ENCODE data around the gene DRAP1. TPM values are rescaled to one million over a fixed set of nuclear protein-coding genes. Genes with fewer than 3 reads are reported as not detected.

Gene DRAP1
- total RNA-seq, 1 experiment from 2014 or later, result 114 TPM

DNA sequence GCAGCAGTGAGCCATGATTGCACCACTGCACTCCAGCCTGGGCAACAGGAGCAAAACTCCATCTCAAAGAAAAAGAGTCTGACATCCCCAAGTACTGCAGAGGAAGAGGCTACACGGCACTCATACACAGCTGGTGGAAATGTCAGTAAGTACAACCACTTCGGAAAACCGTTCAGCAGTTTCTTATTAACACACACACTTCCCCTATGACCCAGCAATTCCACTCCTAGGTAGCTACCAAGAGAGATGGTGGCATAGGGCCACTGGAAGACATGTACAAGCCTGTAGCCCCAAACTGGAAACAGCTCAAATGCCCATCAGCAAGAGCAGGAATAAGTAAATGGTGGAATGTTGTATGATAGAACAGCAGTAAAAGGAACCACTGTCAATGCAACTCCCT, 3.3 kb downstream of the DRAP1 start (continued):
- TF ChIP-seq, protein P1, sequence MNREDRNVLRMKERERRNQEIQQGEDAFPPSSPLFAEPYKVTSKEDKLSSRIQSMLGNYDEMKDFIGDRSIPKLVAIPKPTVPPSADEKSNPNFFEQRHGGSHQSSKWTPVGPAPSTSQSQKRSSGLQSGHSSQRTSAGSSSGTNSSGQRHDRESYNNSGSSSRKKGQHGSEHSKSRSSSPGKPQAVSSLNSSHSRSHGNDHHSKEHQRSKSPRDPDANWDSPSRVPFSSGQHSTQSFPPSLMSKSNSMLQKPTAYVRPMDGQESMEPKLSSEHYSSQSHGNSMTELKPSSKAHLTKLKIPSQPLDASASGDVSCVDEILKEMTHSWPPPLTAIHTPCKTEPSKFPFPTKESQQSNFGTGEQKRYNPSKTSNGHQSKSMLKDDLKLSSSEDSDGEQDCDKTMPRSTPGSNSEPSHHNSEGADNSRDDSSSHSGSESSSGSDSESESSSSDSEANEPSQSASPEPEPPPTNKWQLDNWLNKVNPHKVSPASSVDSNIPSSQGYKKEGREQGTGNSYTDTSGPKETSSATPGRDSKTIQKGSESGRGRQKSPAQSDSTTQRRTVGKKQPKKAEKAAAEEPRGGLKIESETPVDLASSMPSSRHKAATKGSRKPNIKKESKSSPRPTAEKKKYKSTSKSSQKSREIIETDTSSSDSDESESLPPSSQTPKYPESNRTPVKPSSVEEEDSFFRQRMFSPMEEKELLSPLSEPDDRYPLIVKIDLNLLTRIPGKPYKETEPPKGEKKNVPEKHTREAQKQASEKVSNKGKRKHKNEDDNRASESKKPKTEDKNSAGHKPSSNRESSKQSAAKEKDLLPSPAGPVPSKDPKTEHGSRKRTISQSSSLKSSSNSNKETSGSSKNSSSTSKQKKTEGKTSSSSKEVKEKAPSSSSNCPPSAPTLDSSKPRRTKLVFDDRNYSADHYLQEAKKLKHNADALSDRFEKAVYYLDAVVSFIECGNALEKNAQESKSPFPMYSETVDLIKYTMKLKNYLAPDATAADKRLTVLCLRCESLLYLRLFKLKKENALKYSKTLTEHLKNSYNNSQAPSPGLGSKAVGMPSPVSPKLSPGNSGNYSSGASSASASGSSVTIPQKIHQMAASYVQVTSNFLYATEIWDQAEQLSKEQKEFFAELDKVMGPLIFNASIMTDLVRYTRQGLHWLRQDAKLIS (CRISPR knock-in tag; IDR thresholded peaks at IDR 0.05; ENCODE audit: borderline replicate concordance), result no peak
- TF ChIP-seq, protein P2, sequence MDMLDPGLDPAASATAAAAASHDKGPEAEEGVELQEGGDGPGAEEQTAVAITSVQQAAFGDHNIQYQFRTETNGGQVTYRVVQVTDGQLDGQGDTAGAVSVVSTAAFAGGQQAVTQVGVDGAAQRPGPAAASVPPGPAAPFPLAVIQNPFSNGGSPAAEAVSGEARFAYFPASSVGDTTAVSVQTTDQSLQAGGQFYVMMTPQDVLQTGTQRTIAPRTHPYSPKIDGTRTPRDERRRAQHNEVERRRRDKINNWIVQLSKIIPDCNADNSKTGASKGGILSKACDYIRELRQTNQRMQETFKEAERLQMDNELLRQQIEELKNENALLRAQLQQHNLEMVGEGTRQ (CRISPR knock-in tag; IDR thresholded peaks at IDR 0.05), result no peak
- TF ChIP-seq TP53 (CRISPR knock-in tag; IDR thresholded peaks at IDR 0.05), result no peak

DNA sequence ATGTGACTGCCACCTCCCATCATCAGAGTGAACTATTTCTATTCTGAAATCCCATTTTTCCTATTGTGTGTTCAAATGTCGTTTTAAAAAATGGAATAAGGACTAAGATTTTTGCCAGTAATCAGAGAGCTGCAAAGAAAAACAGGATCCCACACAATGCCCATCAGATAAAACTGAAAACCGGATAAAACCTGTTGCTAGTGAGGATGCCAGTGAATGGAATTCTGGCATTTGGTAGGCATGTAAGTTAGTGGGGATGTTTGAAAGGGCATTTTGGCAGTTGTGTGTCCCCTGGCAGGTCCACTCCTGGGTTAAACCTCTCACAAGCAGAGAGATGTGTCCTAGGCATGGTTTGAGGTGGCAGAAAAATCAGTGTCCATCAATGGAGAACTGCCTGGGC, 6.2 kb downstream of the DRAP1 start:
- ATAC-seq (no peak), DNase-seq (ENCODE audit: low spot score) (no peak)
- ChIA-PET POLR2A (no interaction called here), CTCF (interaction anchor here (0.5 to 0.8 kb wide), 3 partner anchors 34 to 146 kb away, joined by 3 read pairs; partner anchors contain the start of gene FIBP)
- Mint-ChIP-seq H3K27me3 (ENCODE audit: low read depth) (no peaks in the 10 kb centered on the region), H3K36me3 (peaks cover 12% of the 10 kb centered on the region), H3K9me3 (no peaks in the 10 kb centered on the region), H3K27ac (no peak overlapping the region; the same call in 1 of the 2 replicates), H3K4me3 (no peak overlapping the region), H3K4me1 (peaks cover 3% of the 10 kb centered on the region; the same call in 1 of the 2 replicates)
- TF ChIP-seq NR2C2 (CRISPR knock-in tag; IDR thresholded peaks at IDR 0.05), result no peak
- TF ChIP-seq, protein P3, sequence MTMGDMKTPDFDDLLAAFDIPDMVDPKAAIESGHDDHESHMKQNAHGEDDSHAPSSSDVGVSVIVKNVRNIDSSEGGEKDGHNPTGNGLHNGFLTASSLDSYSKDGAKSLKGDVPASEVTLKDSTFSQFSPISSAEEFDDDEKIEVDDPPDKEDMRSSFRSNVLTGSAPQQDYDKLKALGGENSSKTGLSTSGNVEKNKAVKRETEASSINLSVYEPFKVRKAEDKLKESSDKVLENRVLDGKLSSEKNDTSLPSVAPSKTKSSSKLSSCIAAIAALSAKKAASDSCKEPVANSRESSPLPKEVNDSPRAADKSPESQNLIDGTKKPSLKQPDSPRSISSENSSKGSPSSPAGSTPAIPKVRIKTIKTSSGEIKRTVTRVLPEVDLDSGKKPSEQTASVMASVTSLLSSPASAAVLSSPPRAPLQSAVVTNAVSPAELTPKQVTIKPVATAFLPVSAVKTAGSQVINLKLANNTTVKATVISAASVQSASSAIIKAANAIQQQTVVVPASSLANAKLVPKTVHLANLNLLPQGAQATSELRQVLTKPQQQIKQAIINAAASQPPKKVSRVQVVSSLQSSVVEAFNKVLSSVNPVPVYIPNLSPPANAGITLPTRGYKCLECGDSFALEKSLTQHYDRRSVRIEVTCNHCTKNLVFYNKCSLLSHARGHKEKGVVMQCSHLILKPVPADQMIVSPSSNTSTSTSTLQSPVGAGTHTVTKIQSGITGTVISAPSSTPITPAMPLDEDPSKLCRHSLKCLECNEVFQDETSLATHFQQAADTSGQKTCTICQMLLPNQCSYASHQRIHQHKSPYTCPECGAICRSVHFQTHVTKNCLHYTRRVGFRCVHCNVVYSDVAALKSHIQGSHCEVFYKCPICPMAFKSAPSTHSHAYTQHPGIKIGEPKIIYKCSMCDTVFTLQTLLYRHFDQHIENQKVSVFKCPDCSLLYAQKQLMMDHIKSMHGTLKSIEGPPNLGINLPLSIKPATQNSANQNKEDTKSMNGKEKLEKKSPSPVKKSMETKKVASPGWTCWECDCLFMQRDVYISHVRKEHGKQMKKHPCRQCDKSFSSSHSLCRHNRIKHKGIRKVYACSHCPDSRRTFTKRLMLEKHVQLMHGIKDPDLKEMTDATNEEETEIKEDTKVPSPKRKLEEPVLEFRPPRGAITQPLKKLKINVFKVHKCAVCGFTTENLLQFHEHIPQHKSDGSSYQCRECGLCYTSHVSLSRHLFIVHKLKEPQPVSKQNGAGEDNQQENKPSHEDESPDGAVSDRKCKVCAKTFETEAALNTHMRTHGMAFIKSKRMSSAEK (CRISPR knock-in tag; IDR thresholded peaks at IDR 0.05; ENCODE audit: borderline replicate concordance), result no peak
- TF ChIP-seq, protein P4, sequence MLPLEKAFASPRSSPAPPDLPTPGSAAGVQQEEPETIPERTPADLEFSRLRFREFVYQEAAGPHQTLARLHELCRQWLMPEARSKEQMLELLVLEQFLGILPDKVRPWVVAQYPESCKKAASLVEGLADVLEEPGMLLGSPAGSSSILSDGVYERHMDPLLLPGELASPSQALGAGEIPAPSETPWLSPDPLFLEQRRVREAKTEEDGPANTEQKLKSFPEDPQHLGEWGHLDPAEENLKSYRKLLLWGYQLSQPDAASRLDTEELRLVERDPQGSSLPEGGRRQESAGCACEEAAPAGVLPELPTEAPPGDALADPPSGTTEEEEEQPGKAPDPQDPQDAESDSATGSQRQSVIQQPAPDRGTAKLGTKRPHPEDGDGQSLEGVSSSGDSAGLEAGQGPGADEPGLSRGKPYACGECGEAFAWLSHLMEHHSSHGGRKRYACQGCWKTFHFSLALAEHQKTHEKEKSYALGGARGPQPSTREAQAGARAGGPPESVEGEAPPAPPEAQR (CRISPR knock-in tag; IDR thresholded peaks at IDR 0.05), result no peak
- no peak for TF ChIP-seq ZNF396 (CRISPR knock-in tag; IDR thresholded peaks at IDR 0.05; ENCODE audit: borderline replicate concordance)
- no peak for TF ChIP-seq CREB1 (CRISPR knock-in tag; IDR thresholded peaks at IDR 0.05)
- TF ChIP-seq ZNF423 (CRISPR knock-in tag; IDR thresholded peaks at IDR 0.05), result no peak

DNA sequence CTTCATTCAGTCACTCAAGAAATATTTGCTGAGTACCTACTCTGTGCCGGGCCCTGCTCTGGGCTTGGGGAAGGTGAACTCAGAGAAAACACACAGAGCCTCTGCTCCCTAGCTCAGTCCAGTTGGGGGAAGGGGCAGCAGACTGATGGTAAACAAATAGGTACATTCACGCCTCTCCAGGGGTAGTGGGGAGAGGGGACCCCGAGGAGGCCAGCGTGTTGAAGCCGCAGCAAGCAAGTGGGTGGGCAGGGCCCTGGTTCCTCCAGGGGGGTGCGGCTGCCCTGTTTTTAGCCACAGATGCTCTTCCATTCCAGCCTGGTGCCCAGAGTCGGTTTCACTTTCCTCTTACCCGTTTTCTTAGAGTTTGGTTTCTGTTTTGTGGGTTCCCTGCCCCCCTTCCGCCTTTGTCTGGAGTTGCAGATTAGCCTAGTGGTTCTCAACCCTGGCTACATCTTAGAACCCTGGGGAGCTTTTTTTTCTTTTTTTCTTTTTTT, 8.7 kb downstream of the DRAP1 start:
- Mint-ChIP-seq H3K4me1 (peaks cover 15% of the 10 kb centered on the region), H3K9me3 (no peaks in the 10 kb centered on the region), H3K36me3 (peaks cover 2% of the 10 kb centered on the region; the same call in 1 of the 2 replicates), H3K4me3 (no peak overlapping the region), H3K27me3 (ENCODE audit: low read depth) (no peaks in the 10 kb centered on the region), H3K27ac (peak overlapping the region; percentile 63)
- ChIA-PET CTCF (interaction anchor here (0.6 to 1.6 kb wide), 3 partner anchors 40 to 95 kb away, joined by 3 to 6 read pairs (median 4); partner anchors contain the start of gene FIBP), POLR2A (no interaction called here)
- ATAC-seq (peak; percentile 22), DNase-seq (ENCODE audit: low spot score) (no peak)
- no peak for TF ChIP-seq ZNF317 (CRISPR knock-in tag; IDR thresholded peaks at IDR 0.05; ENCODE audit: borderline replicate concordance, low read depth)
- no peak for TF ChIP-seq ZBTB21 (CRISPR knock-in tag; IDR thresholded peaks at IDR 0.05; ENCODE audit: borderline replicate concordance)
- TF ChIP-seq, protein P5, sequence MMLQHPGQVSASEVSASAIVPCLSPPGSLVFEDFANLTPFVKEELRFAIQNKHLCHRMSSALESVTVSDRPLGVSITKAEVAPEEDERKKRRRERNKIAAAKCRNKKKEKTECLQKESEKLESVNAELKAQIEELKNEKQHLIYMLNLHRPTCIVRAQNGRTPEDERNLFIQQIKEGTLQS (CRISPR knock-in tag; conservative IDR thresholded peaks at IDR 0.05), result no peak
- TF ChIP-seq, protein P6, sequence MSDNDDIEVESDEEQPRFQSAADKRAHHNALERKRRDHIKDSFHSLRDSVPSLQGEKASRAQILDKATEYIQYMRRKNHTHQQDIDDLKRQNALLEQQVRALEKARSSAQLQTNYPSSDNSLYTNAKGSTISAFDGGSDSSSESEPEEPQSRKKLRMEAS (CRISPR knock-in tag; IDR thresholded peaks at IDR 0.05), result no peak
- TF ChIP-seq, protein P7, sequence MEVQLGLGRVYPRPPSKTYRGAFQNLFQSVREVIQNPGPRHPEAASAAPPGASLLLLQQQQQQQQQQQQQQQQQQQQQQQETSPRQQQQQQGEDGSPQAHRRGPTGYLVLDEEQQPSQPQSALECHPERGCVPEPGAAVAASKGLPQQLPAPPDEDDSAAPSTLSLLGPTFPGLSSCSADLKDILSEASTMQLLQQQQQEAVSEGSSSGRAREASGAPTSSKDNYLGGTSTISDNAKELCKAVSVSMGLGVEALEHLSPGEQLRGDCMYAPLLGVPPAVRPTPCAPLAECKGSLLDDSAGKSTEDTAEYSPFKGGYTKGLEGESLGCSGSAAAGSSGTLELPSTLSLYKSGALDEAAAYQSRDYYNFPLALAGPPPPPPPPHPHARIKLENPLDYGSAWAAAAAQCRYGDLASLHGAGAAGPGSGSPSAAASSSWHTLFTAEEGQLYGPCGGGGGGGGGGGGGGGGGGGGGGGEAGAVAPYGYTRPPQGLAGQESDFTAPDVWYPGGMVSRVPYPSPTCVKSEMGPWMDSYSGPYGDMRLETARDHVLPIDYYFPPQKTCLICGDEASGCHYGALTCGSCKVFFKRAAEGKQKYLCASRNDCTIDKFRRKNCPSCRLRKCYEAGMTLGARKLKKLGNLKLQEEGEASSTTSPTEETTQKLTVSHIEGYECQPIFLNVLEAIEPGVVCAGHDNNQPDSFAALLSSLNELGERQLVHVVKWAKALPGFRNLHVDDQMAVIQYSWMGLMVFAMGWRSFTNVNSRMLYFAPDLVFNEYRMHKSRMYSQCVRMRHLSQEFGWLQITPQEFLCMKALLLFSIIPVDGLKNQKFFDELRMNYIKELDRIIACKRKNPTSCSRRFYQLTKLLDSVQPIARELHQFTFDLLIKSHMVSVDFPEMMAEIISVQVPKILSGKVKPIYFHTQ (CRISPR knock-in tag; IDR thresholded peaks at IDR 0.05), result no peak
- TF ChIP-seq, protein P8, sequence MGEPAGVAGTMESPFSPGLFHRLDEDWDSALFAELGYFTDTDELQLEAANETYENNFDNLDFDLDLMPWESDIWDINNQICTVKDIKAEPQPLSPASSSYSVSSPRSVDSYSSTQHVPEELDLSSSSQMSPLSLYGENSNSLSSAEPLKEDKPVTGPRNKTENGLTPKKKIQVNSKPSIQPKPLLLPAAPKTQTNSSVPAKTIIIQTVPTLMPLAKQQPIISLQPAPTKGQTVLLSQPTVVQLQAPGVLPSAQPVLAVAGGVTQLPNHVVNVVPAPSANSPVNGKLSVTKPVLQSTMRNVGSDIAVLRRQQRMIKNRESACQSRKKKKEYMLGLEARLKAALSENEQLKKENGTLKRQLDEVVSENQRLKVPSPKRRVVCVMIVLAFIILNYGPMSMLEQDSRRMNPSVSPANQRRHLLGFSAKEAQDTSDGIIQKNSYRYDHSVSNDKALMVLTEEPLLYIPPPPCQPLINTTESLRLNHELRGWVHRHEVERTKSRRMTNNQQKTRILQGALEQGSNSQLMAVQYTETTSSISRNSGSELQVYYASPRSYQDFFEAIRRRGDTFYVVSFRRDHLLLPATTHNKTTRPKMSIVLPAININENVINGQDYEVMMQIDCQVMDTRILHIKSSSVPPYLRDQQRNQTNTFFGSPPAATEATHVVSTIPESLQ (CRISPR knock-in tag; IDR thresholded peaks at IDR 0.05), result no peak
- no peak for TF ChIP-seq GTF2I (CRISPR knock-in tag; conservative IDR thresholded peaks at IDR 0.05)
- no peak for TF ChIP-seq CREB1 (CRISPR knock-in tag; IDR thresholded peaks at IDR 0.05)
